ENCODE data around the gene BLCAP. TPM values are rescaled to one million over a fixed set of nuclear protein-coding genes. Genes with fewer than 3 reads are reported as not detected.
"Not testable (repeated sequence)": the region's sequence is repeated elsewhere in the genome, so short reads cannot be mapped to it uniquely, and the experiment has no call there.

Gene BLCAP
- total RNA-seq, 1 experiment from 2014 or later, result 90.4 TPM

DNA sequence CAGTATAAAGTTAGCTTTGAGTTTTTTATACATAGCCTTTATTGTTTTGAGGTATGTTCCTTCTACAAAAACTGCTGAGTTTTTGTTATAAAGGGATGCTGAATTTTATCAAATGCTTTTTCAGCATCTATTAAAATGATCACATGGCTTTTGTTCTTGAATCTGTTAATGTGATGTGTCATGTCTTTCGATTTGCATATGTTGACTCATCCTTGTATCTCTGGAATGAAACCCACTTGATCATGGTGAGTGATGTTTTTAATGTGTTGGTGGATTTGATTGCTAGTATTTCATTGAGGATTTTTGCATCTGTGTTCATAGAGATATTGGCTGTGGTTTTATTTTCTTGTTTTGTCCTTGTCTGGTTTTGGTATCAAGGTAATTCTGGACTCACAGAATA lies 24.7 kb upstream of the BLCAP start:
- TF ChIP-seq, protein P1, sequence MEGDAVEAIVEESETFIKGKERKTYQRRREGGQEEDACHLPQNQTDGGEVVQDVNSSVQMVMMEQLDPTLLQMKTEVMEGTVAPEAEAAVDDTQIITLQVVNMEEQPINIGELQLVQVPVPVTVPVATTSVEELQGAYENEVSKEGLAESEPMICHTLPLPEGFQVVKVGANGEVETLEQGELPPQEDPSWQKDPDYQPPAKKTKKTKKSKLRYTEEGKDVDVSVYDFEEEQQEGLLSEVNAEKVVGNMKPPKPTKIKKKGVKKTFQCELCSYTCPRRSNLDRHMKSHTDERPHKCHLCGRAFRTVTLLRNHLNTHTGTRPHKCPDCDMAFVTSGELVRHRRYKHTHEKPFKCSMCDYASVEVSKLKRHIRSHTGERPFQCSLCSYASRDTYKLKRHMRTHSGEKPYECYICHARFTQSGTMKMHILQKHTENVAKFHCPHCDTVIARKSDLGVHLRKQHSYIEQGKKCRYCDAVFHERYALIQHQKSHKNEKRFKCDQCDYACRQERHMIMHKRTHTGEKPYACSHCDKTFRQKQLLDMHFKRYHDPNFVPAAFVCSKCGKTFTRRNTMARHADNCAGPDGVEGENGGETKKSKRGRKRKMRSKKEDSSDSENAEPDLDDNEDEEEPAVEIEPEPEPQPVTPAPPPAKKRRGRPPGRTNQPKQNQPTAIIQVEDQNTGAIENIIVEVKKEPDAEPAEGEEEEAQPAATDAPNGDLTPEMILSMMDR (IDR thresholded peaks at IDR 0.05; ENCODE audit: unreplicated experiment), result no peak
- no peak for DNase-seq
- no peak overlapping the region for H3K27ac Mint-ChIP-seq (ENCODE audit: unreplicated experiment)
- CTCF ChIA-PET, result no interaction called here
- no peak overlapping the region for H3K4me3 Mint-ChIP-seq (ENCODE audit: low read depth, unreplicated experiment)
- peaks cover 47% of the 10 kb centered on the region for H3K27me3 Mint-ChIP-seq (ENCODE audit: unreplicated experiment)
- no peaks in the 10 kb centered on the region for H3K9me3 Mint-ChIP-seq (ENCODE audit: low read depth, unreplicated experiment)
- no TSS peak for BruUV-seq (replicated peaks)
- intact Hi-C loops (cut with micrococcal nuclease; ENCODE audit: unreplicated experiment), result no loop called here
- H3K4me1 Mint-ChIP-seq (ENCODE audit: low read depth, unreplicated experiment), result no peaks in the 10 kb centered on the region
- no peaks in the 10 kb centered on the region for H3K36me3 Mint-ChIP-seq (ENCODE audit: insufficient read depth, unreplicated experiment)

DNA sequence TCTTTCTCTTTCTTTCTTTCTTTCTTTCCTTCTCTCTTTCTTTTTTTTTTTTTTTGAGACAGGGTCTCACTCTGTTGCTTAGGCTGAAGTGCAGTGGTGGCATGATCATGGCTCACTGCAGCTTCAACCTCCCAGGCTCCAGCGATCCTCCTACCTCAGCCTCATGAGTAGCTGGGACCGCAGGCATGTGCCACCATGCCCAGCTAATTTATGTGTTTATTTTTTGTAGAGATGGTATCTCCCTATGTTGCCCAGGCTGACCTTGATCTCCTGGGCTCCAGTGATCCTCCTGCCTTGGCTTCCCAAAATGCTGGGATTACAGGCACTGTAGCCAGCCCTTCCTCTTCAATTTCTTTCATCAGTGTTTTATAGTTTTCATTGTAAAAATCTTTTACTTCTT lies 24.0 kb upstream of the BLCAP start:
- DNase-seq; intact Hi-C loops (cut with micrococcal nuclease; ENCODE audit: unreplicated experiment); H3K36me3 Mint-ChIP-seq (ENCODE audit: insufficient read depth, unreplicated experiment); H3K4me1 Mint-ChIP-seq (ENCODE audit: low read depth, unreplicated experiment); H3K4me3 Mint-ChIP-seq (ENCODE audit: low read depth, unreplicated experiment); BruUV-seq (replicated peaks); H3K27ac Mint-ChIP-seq (ENCODE audit: unreplicated experiment); H3K9me3 Mint-ChIP-seq (ENCODE audit: low read depth, unreplicated experiment): not testable (repeated sequence)
- H3K27me3 Mint-ChIP-seq (ENCODE audit: unreplicated experiment), result peaks cover 39% of the 10 kb centered on the region
- CTCF ChIA-PET, result interaction anchor here (0.6 kb wide), 2 partner anchors 443 to 497 kb away, joined by 6 to 7 read pairs; no protein-coding TSS in a partner anchor

DNA sequence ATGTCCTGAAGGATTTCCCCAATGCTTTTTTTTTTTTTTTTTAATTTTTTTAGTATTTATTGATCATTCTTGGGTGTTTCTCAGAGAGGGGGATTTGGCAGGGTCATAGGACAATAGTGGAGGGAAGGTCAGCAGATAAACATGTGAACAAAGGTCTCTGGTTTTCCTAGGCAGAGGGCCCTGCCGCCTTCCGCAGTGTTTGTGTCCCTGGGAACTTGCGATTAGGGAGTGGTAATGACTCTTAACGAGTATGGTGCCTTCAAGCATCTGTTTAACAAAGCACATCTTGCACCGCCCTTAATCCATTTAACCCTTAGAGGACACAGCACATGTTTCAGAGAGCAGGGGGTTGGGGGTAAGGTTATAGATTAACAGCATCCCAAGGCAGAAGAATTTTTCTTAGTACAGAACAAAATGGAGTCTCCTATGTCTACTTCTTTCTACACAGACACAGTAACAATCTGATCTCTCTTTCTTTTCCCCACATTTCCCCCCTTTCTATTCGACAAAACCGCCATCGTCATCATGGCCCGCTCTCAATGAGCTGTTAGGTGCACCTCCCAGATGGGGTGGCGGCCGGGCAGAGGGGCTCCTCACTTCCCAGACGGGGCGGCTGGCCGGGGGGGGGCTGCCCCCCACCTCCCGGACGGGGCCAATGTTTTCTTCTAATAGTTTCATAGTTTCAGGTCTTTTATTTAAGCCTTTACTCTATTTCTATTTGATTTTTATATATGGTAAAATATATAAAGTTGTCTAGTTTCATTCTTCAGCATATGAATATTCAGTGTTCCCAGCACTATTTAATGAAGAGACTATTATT lies 22.6 kb upstream of the BLCAP start:
- H3K27ac Mint-ChIP-seq (ENCODE audit: unreplicated experiment); H3K36me3 Mint-ChIP-seq (ENCODE audit: insufficient read depth, unreplicated experiment); H3K4me1 Mint-ChIP-seq (ENCODE audit: low read depth, unreplicated experiment); intact Hi-C loops (cut with micrococcal nuclease; ENCODE audit: unreplicated experiment); DNase-seq; H3K4me3 Mint-ChIP-seq (ENCODE audit: low read depth, unreplicated experiment); H3K9me3 Mint-ChIP-seq (ENCODE audit: low read depth, unreplicated experiment); BruUV-seq (replicated peaks): not testable (repeated sequence)
- H3K27me3 Mint-ChIP-seq (ENCODE audit: unreplicated experiment), result peaks cover 38% of the 10 kb centered on the region
- CTCF ChIA-PET, result interaction anchor here (0.7 kb wide), 3 partner anchors 16 to 487 kb away, joined by 3 to 8 read pairs (median 5); no protein-coding TSS in a partner anchor

DNA sequence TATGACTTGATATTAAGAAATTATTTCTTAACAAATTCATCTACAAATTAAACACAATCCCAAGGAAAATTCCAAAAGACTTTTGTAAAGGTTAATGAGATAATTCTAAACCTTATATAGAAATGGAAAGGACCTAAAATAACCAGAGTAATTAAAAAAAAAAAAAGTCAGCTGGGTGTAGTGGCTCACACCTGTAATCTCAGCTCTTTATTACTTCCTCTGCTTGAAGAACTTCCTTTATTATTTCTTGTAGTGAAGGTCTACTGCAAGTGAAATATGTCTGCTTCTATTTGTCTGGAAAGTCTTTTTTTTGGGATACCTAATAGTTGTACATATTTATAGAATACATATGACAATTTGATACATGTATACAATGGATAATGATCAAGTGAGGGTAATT lies 20.2 kb upstream of the BLCAP start:
- CTCF ChIA-PET, result interaction anchor here (0.6 to 1.2 kb wide), 3 partner anchors 9 to 561 kb away, joined by 3 to 4 read pairs (median 3); no protein-coding TSS in a partner anchor
- H3K4me1 Mint-ChIP-seq (ENCODE audit: low read depth, unreplicated experiment), result no peaks in the 10 kb centered on the region
- H3K4me3 Mint-ChIP-seq (ENCODE audit: low read depth, unreplicated experiment), result no peak overlapping the region
- BruUV-seq (replicated peaks), result no TSS peak
- TF ChIP-seq, protein P1 (IDR thresholded peaks at IDR 0.05; ENCODE audit: unreplicated experiment), result no peak
- H3K27me3 Mint-ChIP-seq (ENCODE audit: unreplicated experiment), result peaks cover 29% of the 10 kb centered on the region
- no peak for DNase-seq
- no peak overlapping the region for H3K27ac Mint-ChIP-seq (ENCODE audit: unreplicated experiment)
- no peaks in the 10 kb centered on the region for H3K9me3 Mint-ChIP-seq (ENCODE audit: low read depth, unreplicated experiment)
- H3K36me3 Mint-ChIP-seq (ENCODE audit: insufficient read depth, unreplicated experiment), result no peaks in the 10 kb centered on the region
- intact Hi-C loops (cut with micrococcal nuclease; ENCODE audit: unreplicated experiment), result no loop called here

DNA sequence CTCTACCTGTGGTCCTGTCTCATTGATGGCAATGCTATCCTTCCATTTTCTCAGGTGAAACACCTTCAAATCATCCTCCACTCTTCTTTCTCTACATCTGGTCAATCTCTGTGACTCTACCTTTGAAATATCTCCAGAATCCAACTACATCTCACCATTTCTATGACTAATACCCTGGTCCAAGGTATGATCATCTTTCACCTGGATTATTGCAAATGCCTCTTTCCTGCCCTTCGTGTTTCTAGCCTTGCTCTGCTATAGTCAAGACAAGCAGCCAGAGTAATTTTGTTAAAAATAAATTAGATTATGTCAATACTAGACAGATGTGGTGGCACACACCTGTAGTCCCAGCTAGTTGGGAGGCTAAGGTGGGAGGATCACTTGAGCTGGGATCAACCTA lies 17.8 kb upstream of the BLCAP start:
- Mint-ChIP-seq H3K9me3 (ENCODE audit: low read depth, unreplicated experiment) (no peaks in the 10 kb centered on the region), H3K27me3 (ENCODE audit: unreplicated experiment) (peaks cover 15% of the 10 kb centered on the region), H3K27ac (ENCODE audit: unreplicated experiment) (no peak overlapping the region), H3K36me3 (ENCODE audit: insufficient read depth, unreplicated experiment) (no peaks in the 10 kb centered on the region), H3K4me1 (ENCODE audit: low read depth, unreplicated experiment) (peaks cover 8% of the 10 kb centered on the region), H3K4me3 (ENCODE audit: low read depth, unreplicated experiment) (no peak overlapping the region)
- DNase-seq, result no peak
- TF ChIP-seq, protein P1 (IDR thresholded peaks at IDR 0.05; ENCODE audit: unreplicated experiment), result no peak
- intact Hi-C loops (cut with micrococcal nuclease; ENCODE audit: unreplicated experiment), result no loop called here
- CTCF ChIA-PET, result no interaction called here
- BruUV-seq (replicated peaks), result no TSS peak

All from Calu3 (cell line).